Ovary (tissue), 9 donors: Measurements from ENCODE around the gene TRIM26. TPM values are rescaled to one million over a fixed set of nuclear protein-coding genes. Genes with fewer than 3 reads are reported as not detected.
"Not testable (repeated sequence)": the region's sequence is repeated elsewhere in the genome, so short reads cannot be mapped to it uniquely, and the experiment has no call there.

Source experiments
- DNase-seq, 5 donors: peaks; one replicate each; pipeline ENCODE4 v3.0.0-alpha.2; 2019 to 2020
- H3K27ac ChIP-seq, 2 donors: fragments of 200-600 bp; one replicate each; pipeline versions ENCODE4 v1.5.1 to v1.8.0; 2019 to 2022
- H3K27me3 ChIP-seq: fragments of 200-600 bp; one replicate; pipeline ENCODE4 v1.8.0; 2022
- H3K36me3 ChIP-seq: fragments of 200-600 bp; sonication (generic); one replicate; pipeline ENCODE4 v1.5.1; 2019
- H3K4me1 ChIP-seq: one replicate; pipeline ENCODE4 v1.8.1; 2013; ENCODE audit warnings: mild to moderate bottlenecking, moderate library complexity; ENCODE audit not compliant: insufficient read depth
- H3K4me3 ChIP-seq: fragments of 200-600 bp; sonication (generic); one replicate; pipeline ENCODE4 v1.5.1; 2017
- H3K9me3 ChIP-seq, 2 donors: fragments of 200-600 bp in 1 of 2; sonication (generic) in 1 of 2; one replicate each; pipeline versions ENCODE4 v1.5.1 to v1.8.1; 2013 to 2019; ENCODE audit warnings: mild to moderate bottlenecking in 1 of 2, moderate library complexity in 1 of 2
- CTCF ChIP-seq, 3 donors: fragments of 450-650 bp in 2 of 3; fragments of 200-600 bp in 1 of 3; IDR thresholded peaks; one replicate each; pipeline versions ENCODE4 v1.5.1 to v1.8.0; 2016 to 2022; ENCODE audit warnings: antibody characterized with exemption in 3 of 3, mild to moderate bottlenecking in 1 of 3
- EP300 ChIP-seq: sonication (generic); formaldehyde crosslinking; IDR thresholded peaks from one replicate; pipeline ENCODE4 v1.6.1; 2017; ENCODE audit warnings: antibody characterized with exemption
- POLR2A ChIP-seq: fragments of 450-650 bp; IDR thresholded peaks from one replicate; pipeline ENCODE4 v1.6.1; 2017; ENCODE audit warnings: antibody characterized with exemption, mild to moderate bottlenecking, moderate library complexity
- WGBS, 3 donors: extraction: QIAGEN DNeasy Blood & Tissue Kit in 1 of 3; methylation state at CpG; one replicate each; pipeline versions ENCODE4 v1.1.5 to v1.1.7; 2013 to 2017; 5-methylcytosine and 5-hydroxymethylcytosine counted together
- intact Hi-C, 4 donors: fragments of 100-400 bp; cut with DNase I; formaldehyde crosslinking; loops; one replicate each; pipeline versions ENCODE4 v1.11.0 to v1.15.1; 2022 to 2023
- polyA plus RNA-seq, 2 donors: library from polyadenylated mRNA; stranded (reverse); fragments of 200-250 nt in 1 of 2; fragments of 350-450 nt in 1 of 2; fragmentation: Illumina TruSeq in 1 of 2; extraction: RNeasy Lipid Tissue Mini Kit (QIAGEN cat#74804) in 1 of 2; gene quantifications; one replicate each; pipeline ENCODE4 v1.2.3, GENCODE V29; 2013 to 2014
- total RNA-seq, 7 donors: library from RNA; depleted of rRNA in 2 of 7; stranded (reverse); fragments of >200 nt in 2 of 7; fragmentation: NEBNext Ultra II Directional in 3 of 7; extraction: Animal tissue kit (Norgen Biotek cat#: 25700) in 3 of 7; gene quantifications; one replicate each; pipeline versions ENCODE4 v1.1.0 to v1.2.4, GENCODE V29; 2016 to 2023
- donor health status: DM: no; HTN: no; CAD: no; lungs with moderate emphysema.
- donor health status: DM: no; HTN: no; CAD: no.
- donor health status: Bipolar disorder and iron deficiency.
- donor health status: DM: yes; HTN: yes; CAD: no.
- donor health status: DM: no; HTN: no; CAD: no.
- donor health status: DM: yes; HTN: yes; CAD: no.

The TRIM26 gene
- total and polyA plus RNA-seq, 9 donors = 15.3 to 35.8 (median 29.0) TPM

- no peak overlapping the region for H3K27ac ChIP-seq
- H3K4me1 ChIP-seq = no peaks in the 10 kb centered on the region
- intact Hi-C loops = no loop called here
- H3K9me3 ChIP-seq = no peaks in the 10 kb centered on the region
- DNase-seq = no peak
- H3K4me3 ChIP-seq = no peak overlapping the region
- H3K36me3 ChIP-seq = no peaks in the 10 kb centered on the region
- no peaks in the 10 kb centered on the region for H3K27me3 ChIP-seq
- 75 to 84% (median 80%) methylated on average over 2 of the region's 2 CpGs for WGBS, 3 donors
- TF ChIP-seq EP300 = no peak
- no peak for TF ChIP-seq POLR2A
- TF ChIP-seq CTCF (IDR thresholded peaks at IDR 0.05) = no peak
Observed at GRCh38 chr6:30231067-30231466, 17.9 kb upstream of the TRIM26 start.

- no peak for DNase-seq
- Histone ChIP-seq H3K4me3 (no peak overlapping the region), H3K4me1 (no peaks in the 10 kb centered on the region), H3K27me3 (no peaks in the 10 kb centered on the region), H3K9me3 (no peaks in the 10 kb centered on the region), H3K36me3 (no peaks in the 10 kb centered on the region), H3K27ac (no peak overlapping the region)
- intact Hi-C loops = no loop called here
- WGBS, 3 donors = 72 to 80% (median 77%) methylated on average over 6 of the region's 6 CpGs
- TF ChIP-seq POLR2A (no peak), CTCF (IDR thresholded peaks at IDR 0.05) (no peak), EP300 (no peak)
Observed at GRCh38 chr6:30227763-30228487, 14.7 kb upstream of the TRIM26 start.

GRCh38 chr6:30227242-30227722, 14.1 kb upstream of the TRIM26 start:
- Histone ChIP-seq H3K9me3 (no peaks in the 10 kb centered on the region), H3K4me1 (no peaks in the 10 kb centered on the region), H3K36me3 (no peaks in the 10 kb centered on the region), H3K27me3 (no peaks in the 10 kb centered on the region), H3K4me3 (no peak overlapping the region), H3K27ac (no peak overlapping the region)
- TF ChIP-seq POLR2A (no peak), CTCF (IDR thresholded peaks at IDR 0.05) (no peak), EP300 (no peak)
- intact Hi-C loops = no loop called here
- DNase-seq = no peak
- 89 to 95% (median 91%) methylated on average over 6 of the region's 6 CpGs for WGBS, 3 donors

GRCh38 chr6:30223339-30223738, 10.1 kb upstream of the TRIM26 start:
- intact Hi-C loops = no loop called here
- H3K27ac ChIP-seq = no peak overlapping the region
- H3K27me3 ChIP-seq = no peaks in the 10 kb centered on the region
- DNase-seq = no peak
- H3K36me3 ChIP-seq = no peaks in the 10 kb centered on the region
- H3K4me1 ChIP-seq = no peaks in the 10 kb centered on the region
- H3K9me3 ChIP-seq = no peaks in the 10 kb centered on the region
- 71 to 86% (median 80%) methylated on average over 1 of the region's 1 CpG for WGBS, 3 donors
- no peak for TF ChIP-seq EP300
- no peak for TF ChIP-seq CTCF (IDR thresholded peaks at IDR 0.05)
- TF ChIP-seq POLR2A = no peak
- H3K4me3 ChIP-seq = no peak overlapping the region

- H3K9me3 ChIP-seq, H3K27me3 ChIP-seq, H3K27ac ChIP-seq, H3K4me3 ChIP-seq, H3K36me3 ChIP-seq, DNase-seq, H3K4me1 ChIP-seq, intact Hi-C loops: not testable (repeated sequence)
- 91 to 96% (median 92%) methylated on average over 22 to 23 of the region's 23 CpGs for WGBS, 3 donors
Observed at GRCh38 chr6:30221956-30222355, 8.8 kb upstream of the TRIM26 start.

- H3K4me3 ChIP-seq, H3K4me1 ChIP-seq, H3K9me3 ChIP-seq, H3K36me3 ChIP-seq, intact Hi-C loops, H3K27ac ChIP-seq, DNase-seq, H3K27me3 ChIP-seq: not testable (repeated sequence)
- 77 to 79% (median 78%) methylated on average over 6 of the region's 6 CpGs for WGBS, 3 donors
Observed at GRCh38 chr6:30221395-30221794, 8.2 kb upstream of the TRIM26 start.
